A673 (cell line): Measurements from ENCODE around the gene HPS4. TPM values are rescaled to one million over a fixed set of nuclear protein-coding genes. Genes with fewer than 3 reads are reported as not detected.

Source experiments
- BruUV-seq: library from RNA; stranded (reverse); fragments of 400-500 nt; replicated peaks from 2 replicates; lab custom pipeline; 2021; lab: Mats Ljungman, UMichigan
- CTCF ChIA-PET: fragments of 300-600 bp; sonication (Branson Sonifier 250); formaldehyde crosslinking; loops from one replicate; lab custom pipeline; 2022; ENCODE audit warnings: antibody characterized with exemption; lab: Charles Lee
- POLR2A ChIA-PET: fragments of 300-600 bp; sonication (Branson Sonifier 250); formaldehyde crosslinking; loops from one replicate; lab custom pipeline; 2022; ENCODE audit warnings: antibody characterized with exemption; ENCODE audit not compliant: low non-redundant PET; lab: Charles Lee
- DNase-seq: peaks from one replicate; pipeline ENCODE4 v3.0.0-alpha.2; 2015; ENCODE audit warnings: low spot score
- H3K27ac ChIP-seq: fragments of 200-600 bp; sonication (generic); 2 replicates; pipeline ENCODE4 v1.5.1; 2016; ENCODE audit warnings: mixed run types, low read depth, mild to moderate bottlenecking, mixed read lengths, antibody characterized with exemption, low read length; ENCODE audit not compliant: poor library complexity, severe bottlenecking
- H3K27me3 ChIP-seq: fragments of 200-600 bp; sonication (generic); replicated peaks from 2 replicates; pipeline ENCODE4 v1.6.1; 2017; ENCODE audit warnings: mixed run types, low read depth, mild to moderate bottlenecking, mixed read lengths, antibody characterized with exemption, low read length; ENCODE audit not compliant: insufficient read depth, poor library complexity
- H3K36me3 ChIP-seq: fragments of 200-600 bp; sonication (generic); 2 replicates; pipeline ENCODE4 v1.6.1; 2016; ENCODE audit warnings: mixed run types, mild to moderate bottlenecking, mixed read lengths, antibody characterized with exemption, low read length; ENCODE audit not compliant: insufficient read depth, poor library complexity, severe bottlenecking
- H3K4me1 ChIP-seq: fragments of 200-600 bp; sonication (generic); 2 replicates; pipeline ENCODE4 v1.6.1; 2017; ENCODE audit warnings: mixed run types, mild to moderate bottlenecking, mixed read lengths, antibody characterized with exemption, low read length; ENCODE audit not compliant: insufficient read depth, poor library complexity, severe bottlenecking
- H3K4me3 ChIP-seq: fragments of 200-600 bp; sonication (generic); 2 replicates; pipeline ENCODE4 v1.5.1; 2016; ENCODE audit warnings: low read depth, mixed run types, mild to moderate bottlenecking, mixed read lengths, low read length; ENCODE audit not compliant: poor library complexity, severe bottlenecking
- H3K9me3 ChIP-seq: fragments of 200-600 bp; sonication (generic); 2 replicates; pipeline ENCODE4 v1.6.1; 2016; ENCODE audit warnings: mixed run types, low read depth, mild to moderate bottlenecking, mixed read lengths, antibody characterized with exemption, low read length; ENCODE audit not compliant: poor library complexity, severe bottlenecking
- EZH2 ChIP-seq: fragments of 200-600 bp; sonication (generic); IDR thresholded peaks from 2 replicates; pipeline ENCODE4 v1.6.1; 2017; ENCODE audit warnings: borderline replicate concordance, low read depth, mild to moderate bottlenecking, mixed read lengths, antibody characterized with exemption, low read length; ENCODE audit not compliant: poor library complexity, severe bottlenecking
- intact Hi-C: fragments of 100-400 bp; cut with micrococcal nuclease; formaldehyde crosslinking; loops from one replicate; pipeline ENCODE4 v1.10.0; 2022; ENCODE audit not compliant: unreplicated experiment
- total RNA-seq: library from RNA; stranded (reverse); gene quantifications from 2 replicates; pipeline ENCODE4 v1.2.3, GENCODE V29; 2021
- TF ChIP-seq, protein P1 (sequence below): fragments of 300-800, 200-600 bp; sonication (generic); conservative IDR thresholded peaks from 2 replicates; pipeline ENCODE4 v1.5.1; 2017; ENCODE audit warnings: low read depth, mild to moderate bottlenecking, antibody characterized with exemption, low read length, moderate library complexity, mixed read lengths

HPS4 gene
- total RNA-seq, 1 experiment from 2014 or later, result 47.9 TPM

- peaks cover 73% of the 10 kb centered on the region for H3K36me3 ChIP-seq
- intact Hi-C loops, result no loop called here
- POLR2A ChIA-PET, result no interaction called here
Observed at GRCh38 chr22:26462641-26463040, 20.9 kb downstream of the HPS4 start.

GRCh38 chr22:26462051-26462450 lies 21.5 kb downstream of the HPS4 start:
- Histone ChIP-seq H3K36me3 (peaks cover 71% of the 10 kb centered on the region), H3K4me1 (no peaks in the 10 kb centered on the region), H3K27ac (no peak overlapping the region), H3K4me3 (no peak overlapping the region), H3K9me3 (no peaks in the 10 kb centered on the region), H3K27me3 (no peaks in the 10 kb centered on the region)
- POLR2A ChIA-PET, result no interaction called here
- CTCF ChIA-PET, result interaction anchor here (0.6 to 3.2 kb wide), 3 partner anchors 21 to 98 kb away, joined by 4 to 13 read pairs (median 5); no protein-coding TSS in a partner anchor
- intact Hi-C loops, result no loop called here
- BruUV-seq, result no TSS peak
- no peak for DNase-seq
- TF ChIP-seq, protein P1, sequence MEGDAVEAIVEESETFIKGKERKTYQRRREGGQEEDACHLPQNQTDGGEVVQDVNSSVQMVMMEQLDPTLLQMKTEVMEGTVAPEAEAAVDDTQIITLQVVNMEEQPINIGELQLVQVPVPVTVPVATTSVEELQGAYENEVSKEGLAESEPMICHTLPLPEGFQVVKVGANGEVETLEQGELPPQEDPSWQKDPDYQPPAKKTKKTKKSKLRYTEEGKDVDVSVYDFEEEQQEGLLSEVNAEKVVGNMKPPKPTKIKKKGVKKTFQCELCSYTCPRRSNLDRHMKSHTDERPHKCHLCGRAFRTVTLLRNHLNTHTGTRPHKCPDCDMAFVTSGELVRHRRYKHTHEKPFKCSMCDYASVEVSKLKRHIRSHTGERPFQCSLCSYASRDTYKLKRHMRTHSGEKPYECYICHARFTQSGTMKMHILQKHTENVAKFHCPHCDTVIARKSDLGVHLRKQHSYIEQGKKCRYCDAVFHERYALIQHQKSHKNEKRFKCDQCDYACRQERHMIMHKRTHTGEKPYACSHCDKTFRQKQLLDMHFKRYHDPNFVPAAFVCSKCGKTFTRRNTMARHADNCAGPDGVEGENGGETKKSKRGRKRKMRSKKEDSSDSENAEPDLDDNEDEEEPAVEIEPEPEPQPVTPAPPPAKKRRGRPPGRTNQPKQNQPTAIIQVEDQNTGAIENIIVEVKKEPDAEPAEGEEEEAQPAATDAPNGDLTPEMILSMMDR, result no peak
- no peak for TF ChIP-seq EZH2

More at GRCh38 chr22:26462641-26463040, 20.9 kb downstream of the HPS4 start:
- Histone ChIP-seq H3K4me3 (no peak overlapping the region), H3K27me3 (no peaks in the 10 kb centered on the region), H3K4me1 (no peaks in the 10 kb centered on the region), H3K27ac (no peak overlapping the region), H3K9me3 (no peaks in the 10 kb centered on the region)
- CTCF ChIA-PET, result interaction anchor here (0.6 to 3.2 kb wide), 2 partner anchors 21 to 98 kb away, joined by 4 to 13 read pairs; no protein-coding TSS in a partner anchor
- no peak for TF ChIP-seq EZH2
- TF ChIP-seq, protein P1, result no peak
- no peak for DNase-seq
- BruUV-seq, result no TSS peak

DNA sequence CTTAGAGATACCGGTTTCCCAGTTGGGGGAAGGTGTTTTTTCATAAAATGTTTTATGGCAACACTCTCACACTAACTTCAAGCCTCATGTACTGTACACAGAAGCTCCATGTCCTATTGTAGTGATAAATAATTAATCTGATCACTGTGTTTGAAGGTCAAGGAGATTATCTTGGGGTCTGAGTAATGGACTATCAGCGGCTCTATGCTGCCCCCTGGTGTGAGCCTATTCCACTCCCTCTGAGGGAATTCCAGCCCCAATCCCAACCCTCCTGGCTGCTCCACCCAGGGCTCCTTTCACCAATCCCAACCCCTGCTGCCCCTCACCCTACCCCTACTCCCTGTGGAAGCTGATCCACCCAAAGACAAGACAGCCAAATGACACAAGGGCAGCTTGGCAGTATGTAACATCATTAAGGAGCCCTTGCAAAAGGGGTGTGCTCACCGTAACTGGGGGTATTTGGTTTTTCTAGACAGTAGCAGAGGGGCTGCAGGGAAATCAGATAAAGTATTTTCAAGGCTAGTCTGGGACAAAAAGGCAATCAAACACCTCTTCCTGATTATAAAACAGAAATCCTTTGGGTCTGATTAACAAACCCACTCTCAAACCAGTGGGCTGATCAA lies 22.3 kb downstream of the HPS4 start:
- POLR2A ChIA-PET, result no interaction called here
- BruUV-seq, result no TSS peak
- no peak for TF ChIP-seq EZH2
- TF ChIP-seq, protein P1, result peak; percentile 86
- H3K4me3 ChIP-seq, result no peak overlapping the region
- no peaks in the 10 kb centered on the region for H3K27me3 ChIP-seq
- no peaks in the 10 kb centered on the region for H3K4me1 ChIP-seq
- no peak overlapping the region for H3K27ac ChIP-seq
- CTCF ChIA-PET, result interaction anchor here (0.6 to 3.2 kb wide), 4 partner anchors 64 to 442 kb away, joined by 3 to 13 read pairs (median 4); no protein-coding TSS in a partner anchor
- intact Hi-C loops, result loop anchor here (1.0 kb wide), 1 partner anchor 63 kb away; no protein-coding TSS in a partner anchor
- H3K9me3 ChIP-seq, result no peaks in the 10 kb centered on the region
- H3K36me3 ChIP-seq, result peaks cover 70% of the 10 kb centered on the region
- DNase-seq, result peak; percentile 56
